SK-N-SH treated with all-trans-retinoic acid at 6 μM for 48 hours (cell line): ENCODE data around the gene HINT3.

Source experiments
- ARNTL ChIP-seq: fragments of 450-650 bp; formaldehyde crosslinking; IDR thresholded peaks from 2 replicates; pipeline ENCODE4 v1.5.0; 2020; ENCODE audit warnings: low read depth, mild to moderate bottlenecking, moderate library complexity, borderline replicate concordance
- ESRRG ChIP-seq: fragments of 250-450 bp; sonication (Bioruptor Pico); IDR thresholded peaks from 2 replicates; pipeline ENCODE4 v1.6.1; 2021; ENCODE audit warnings: mild to moderate bottlenecking
- GLIS3 ChIP-seq: fragments of 250-450 bp; sonication (Bioruptor Pico); IDR thresholded peaks from 2 replicates; pipeline ENCODE4 v1.5.0; 2020; ENCODE audit warnings: mild to moderate bottlenecking, moderate library complexity
- ISL1 ChIP-seq: fragments of 250-450 bp; sonication (Bioruptor Pico); IDR thresholded peaks from 2 replicates; pipeline ENCODE4 v2.1.2; 2022; ENCODE audit warnings: mild to moderate bottlenecking, moderate library complexity
- OSR1 ChIP-seq: fragments of 250-450 bp; sonication (Bioruptor Pico); IDR thresholded peaks from 2 replicates; pipeline ENCODE4 v1.8.0; 2022; ENCODE audit warnings: moderate library complexity, mild to moderate bottlenecking, inconsistent platforms
- ZC3H10 ChIP-seq: fragments of 250-450 bp; sonication (Bioruptor Pico); IDR thresholded peaks from 2 replicates; pipeline ENCODE4 v1.5.1; 2021; ENCODE audit warnings: mild to moderate bottlenecking, moderate library complexity
- ZFP30 ChIP-seq: fragments of 450-650 bp; formaldehyde crosslinking; IDR thresholded peaks from 2 replicates; pipeline ENCODE4 v1.5.0; 2022; ENCODE audit warnings: mild to moderate bottlenecking, moderate library complexity
- ZNF565 ChIP-seq: fragments of 450-650 bp; formaldehyde crosslinking; conservative IDR thresholded peaks from 2 replicates; pipeline ENCODE4 v1.5.0; 2020; ENCODE audit warnings: low read depth, mild to moderate bottlenecking, moderate library complexity
- TF ChIP-seq, protein P1 (sequence below): fragments of 250-450 bp; sonication (Bioruptor Pico); IDR thresholded peaks from 2 replicates; pipeline ENCODE4 v1.8.0; 2020; ENCODE audit warnings: mild to moderate bottlenecking, moderate library complexity, borderline replicate concordance
- TF ChIP-seq, protein P2 (sequence below): fragments of 250-450 bp; sonication (Bioruptor Pico); IDR thresholded peaks from 2 replicates; pipeline ENCODE4 v1.5.1; 2020; ENCODE audit warnings: low read depth, mild to moderate bottlenecking, moderate library complexity
- TF ChIP-seq, protein P3 (sequence below): fragments of 250-450 bp; sonication (Bioruptor Pico); IDR thresholded peaks from 2 replicates; pipeline ENCODE4 v1.8.0; 2021; ENCODE audit warnings: low read depth, mild to moderate bottlenecking, moderate library complexity, borderline replicate concordance

DNA sequence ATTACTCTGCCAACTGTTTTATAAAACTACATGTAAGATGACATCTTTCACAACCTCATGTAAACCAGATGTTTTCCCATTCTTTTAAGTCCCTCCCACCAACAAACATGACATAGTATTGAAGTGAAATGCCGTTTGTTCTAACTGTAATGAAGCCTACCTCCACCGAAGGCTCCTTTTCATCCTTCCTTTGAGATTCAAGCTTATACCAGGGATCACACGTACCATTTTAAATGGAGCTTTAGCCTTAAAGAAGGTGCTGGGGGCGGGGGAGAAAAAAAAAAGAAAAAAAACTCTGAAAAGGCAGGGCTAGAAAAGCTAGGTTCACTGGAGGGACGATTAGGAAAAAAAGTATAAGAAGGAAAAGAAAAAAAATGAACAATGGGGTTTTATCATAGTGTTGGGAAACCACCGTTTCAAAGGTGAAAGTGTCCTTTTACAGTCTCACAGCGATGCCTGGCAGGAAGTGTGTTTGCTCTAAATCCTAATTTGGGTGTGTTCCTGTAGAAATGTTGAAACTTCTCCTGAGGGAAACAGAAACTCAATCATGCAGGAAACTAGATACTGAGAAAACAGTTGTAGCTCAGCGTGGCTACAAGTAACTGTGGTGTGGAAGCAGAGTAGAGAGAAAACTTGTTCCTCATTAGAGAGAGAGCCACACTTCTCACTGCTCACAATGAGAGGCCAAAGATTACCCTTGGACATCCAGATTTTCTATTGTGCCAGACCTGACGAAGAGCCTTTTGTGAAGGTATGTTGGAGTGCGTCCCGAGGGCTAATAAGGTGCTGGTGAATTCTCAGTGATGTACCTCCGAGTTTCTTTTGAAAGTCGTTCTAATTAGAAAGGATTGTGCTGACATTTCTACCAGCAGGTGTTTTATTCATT lies 37.6 kb upstream of the HINT3 start:
- TF ChIP-seq ZFP30 (CRISPR knock-in tag) (no peak), GLIS3 (no peak), ARNTL (CRISPR knock-in tag) (no peak), ESRRG (CRISPR knock-in tag) (no peak), ZC3H10 (no peak), ISL1 (no peak), ZNF565 (CRISPR knock-in tag) (no peak), OSR1 (CRISPR knock-in tag) (no peak)
- TF ChIP-seq, protein P1, sequence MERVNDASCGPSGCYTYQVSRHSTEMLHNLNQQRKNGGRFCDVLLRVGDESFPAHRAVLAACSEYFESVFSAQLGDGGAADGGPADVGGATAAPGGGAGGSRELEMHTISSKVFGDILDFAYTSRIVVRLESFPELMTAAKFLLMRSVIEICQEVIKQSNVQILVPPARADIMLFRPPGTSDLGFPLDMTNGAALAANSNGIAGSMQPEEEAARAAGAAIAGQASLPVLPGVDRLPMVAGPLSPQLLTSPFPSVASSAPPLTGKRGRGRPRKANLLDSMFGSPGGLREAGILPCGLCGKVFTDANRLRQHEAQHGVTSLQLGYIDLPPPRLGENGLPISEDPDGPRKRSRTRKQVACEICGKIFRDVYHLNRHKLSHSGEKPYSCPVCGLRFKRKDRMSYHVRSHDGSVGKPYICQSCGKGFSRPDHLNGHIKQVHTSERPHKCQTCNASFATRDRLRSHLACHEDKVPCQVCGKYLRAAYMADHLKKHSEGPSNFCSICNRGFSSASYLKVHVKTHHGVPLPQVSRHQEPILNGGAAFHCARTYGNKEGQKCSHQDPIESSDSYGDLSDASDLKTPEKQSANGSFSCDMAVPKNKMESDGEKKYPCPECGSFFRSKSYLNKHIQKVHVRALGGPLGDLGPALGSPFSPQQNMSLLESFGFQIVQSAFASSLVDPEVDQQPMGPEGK (CRISPR knock-in tag) = no peak
- TF ChIP-seq, protein P2, sequence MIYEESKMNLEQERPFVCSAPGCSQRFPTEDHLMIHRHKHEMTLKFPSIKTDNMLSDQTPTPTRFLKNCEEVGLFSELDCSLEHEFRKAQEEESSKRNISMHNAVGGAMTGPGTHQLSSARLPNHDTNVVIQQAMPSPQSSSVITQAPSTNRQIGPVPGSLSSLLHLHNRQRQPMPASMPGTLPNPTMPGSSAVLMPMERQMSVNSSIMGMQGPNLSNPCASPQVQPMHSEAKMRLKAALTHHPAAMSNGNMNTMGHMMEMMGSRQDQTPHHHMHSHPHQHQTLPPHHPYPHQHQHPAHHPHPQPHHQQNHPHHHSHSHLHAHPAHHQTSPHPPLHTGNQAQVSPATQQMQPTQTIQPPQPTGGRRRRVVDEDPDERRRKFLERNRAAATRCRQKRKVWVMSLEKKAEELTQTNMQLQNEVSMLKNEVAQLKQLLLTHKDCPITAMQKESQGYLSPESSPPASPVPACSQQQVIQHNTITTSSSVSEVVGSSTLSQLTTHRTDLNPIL (CRISPR knock-in tag) = no peak
- TF ChIP-seq, protein P3, sequence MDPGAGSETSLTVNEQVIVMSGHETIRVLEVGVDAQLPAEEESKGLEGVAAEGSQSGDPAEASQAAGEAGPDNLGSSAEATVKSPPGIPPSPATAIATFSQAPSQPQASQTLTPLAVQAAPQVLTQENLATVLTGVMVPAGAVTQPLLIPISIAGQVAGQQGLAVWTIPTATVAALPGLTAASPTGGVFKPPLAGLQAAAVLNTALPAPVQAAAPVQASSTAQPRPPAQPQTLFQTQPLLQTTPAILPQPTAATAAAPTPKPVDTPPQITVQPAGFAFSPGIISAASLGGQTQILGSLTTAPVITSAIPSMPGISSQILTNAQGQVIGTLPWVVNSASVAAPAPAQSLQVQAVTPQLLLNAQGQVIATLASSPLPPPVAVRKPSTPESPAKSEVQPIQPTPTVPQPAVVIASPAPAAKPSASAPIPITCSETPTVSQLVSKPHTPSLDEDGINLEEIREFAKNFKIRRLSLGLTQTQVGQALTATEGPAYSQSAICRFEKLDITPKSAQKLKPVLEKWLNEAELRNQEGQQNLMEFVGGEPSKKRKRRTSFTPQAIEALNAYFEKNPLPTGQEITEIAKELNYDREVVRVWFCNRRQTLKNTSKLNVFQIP (CRISPR knock-in tag) = no peak
